Neutrophil (primary cell): ENCODE measurements around the gene FBXL12.
"Not testable (repeated sequence)": the region's sequence is repeated elsewhere in the genome, so short reads cannot be mapped to it uniquely, and the experiment has no call there.

Experiments
- H3K27ac ChIP-seq: fragments of 200-600 bp; sonication (generic); 2 replicates; pipeline ENCODE4 v1.5.1; 2016; ENCODE audit warnings: mild to moderate bottlenecking, moderate library complexity
- H3K27me3 ChIP-seq: fragments of 200-600 bp; sonication (generic); 2 replicates; pipeline ENCODE4 v1.6.0; 2016; ENCODE audit warnings: mild to moderate bottlenecking
- H3K36me3 ChIP-seq: fragments of 200-600 bp; sonication (generic); 2 replicates; pipeline ENCODE4 v1.5.1; 2017
- H3K4me1 ChIP-seq, 2 experiments: fragments of 200-600 bp in 1 of 2; sonication (generic) in 1 of 2; 1 replicate in 1 of 2; 2 replicates in 1 of 2; pipeline versions ENCODE4 v1.5.1 to v1.6.1; 2013 to 2016; ENCODE audit warnings: low read depth in 1 of 2, low read length in 1 of 2, mild to moderate bottlenecking in 1 of 2, moderate library complexity in 1 of 2; ENCODE audit not compliant: control insufficient read depth in 1 of 2, insufficient read depth in 1 of 2
- H3K4me3 ChIP-seq, 2 experiments: fragments of 200-600 bp in 1 of 2; sonication (generic) in 1 of 2; 1 replicate in 1 of 2; 2 replicates in 1 of 2; pipeline ENCODE4 v1.5.1; 2013 to 2016; ENCODE audit warnings: low read depth in 1 of 2, low read length in 1 of 2, mild to moderate bottlenecking in 1 of 2, moderate library complexity in 1 of 2
- H3K9me3 ChIP-seq: fragments of 200-600 bp; sonication (generic); 2 replicates; pipeline ENCODE4 v1.5.1; 2016
- CTCF ChIP-seq: fragments of 200-600 bp; sonication (generic); IDR thresholded peaks from 2 replicates; pipeline ENCODE4 v1.5.1; 2016; ENCODE audit warnings: antibody characterized with exemption

FBXL12 gene

GRCh38 chr19:9796113-9796773 is 22.6 kb downstream of the FBXL12 start:
- Histone ChIP-seq H3K4me1 (peaks cover 21 to 31% of the 10 kb centered on the region in 2 experiments), H3K4me3 (no peak overlapping the region), H3K27me3 (no peaks in the 10 kb centered on the region), H3K27ac (peak overlapping the region; percentile 44), H3K36me3 (no peaks in the 10 kb centered on the region), H3K9me3 (no peaks in the 10 kb centered on the region)
- peak; percentile 88 for TF ChIP-seq CTCF

GRCh38 chr19:9793071-9793591 is 25.7 kb downstream of the FBXL12 start:
- H3K4me1 ChIP-seq: peaks cover 16 to 25% of the 10 kb centered on the region in 2 experiments
- H3K27ac ChIP-seq: peak overlapping the region; percentile 94
- H3K9me3 ChIP-seq: no peaks in the 10 kb centered on the region
- H3K36me3 ChIP-seq: no peaks in the 10 kb centered on the region
- no peak for TF ChIP-seq CTCF
- no peaks in the 10 kb centered on the region for H3K27me3 ChIP-seq
- peak overlapping the region; percentile 67 to 91 for H3K4me3 ChIP-seq

- peak overlapping the region; percentile 67 to 91 for H3K4me3 ChIP-seq
- no peaks in the 10 kb centered on the region for H3K9me3 ChIP-seq
- H3K27ac ChIP-seq: peak overlapping the region; percentile 94
- H3K27me3 ChIP-seq: no peaks in the 10 kb centered on the region
- H3K36me3 ChIP-seq: no peaks in the 10 kb centered on the region
- peaks cover 12 to 20% of the 10 kb centered on the region in 2 experiments for H3K4me1 ChIP-seq
- TF ChIP-seq CTCF: peak; percentile 24
Measured at GRCh38 chr19:9792206-9793070, 26.4 kb downstream of the FBXL12 start.

GRCh38 chr19:9791552-9792205 is 27.2 kb downstream of the FBXL12 start:
- Histone ChIP-seq H3K27me3 (no peaks in the 10 kb centered on the region), H3K36me3 (no peaks in the 10 kb centered on the region), H3K27ac (peak overlapping the region; percentile 94), H3K4me3 (peak overlapping the region; percentile 68 to 91), H3K4me1 (peaks cover 12 to 20% of the 10 kb centered on the region in 2 experiments), H3K9me3 (no peaks in the 10 kb centered on the region)
- peak; percentile 34 for TF ChIP-seq CTCF

GRCh38 chr19:9791073-9791367 is 27.9 kb downstream of the FBXL12 start:
- H3K27me3 ChIP-seq, H3K36me3 ChIP-seq, H3K9me3 ChIP-seq: not testable (repeated sequence)
- Histone ChIP-seq H3K4me3 (peak overlapping the region; percentile 68 to 91), H3K4me1 (peaks cover 12 to 19% of the 10 kb centered on the region in 2 experiments), H3K27ac (peak overlapping the region; percentile 94)

GRCh38 chr19:9789579-9789978 is 29.3 kb downstream of the FBXL12 start:
- not testable (repeated sequence) for H3K4me3 ChIP-seq, H3K27me3 ChIP-seq, H3K9me3 ChIP-seq, H3K27ac ChIP-seq, H3K36me3 ChIP-seq
- peaks cover 13 to 20% of the 10 kb centered on the region in 2 experiments for H3K4me1 ChIP-seq
